GM21528 (cell line): ENCODE measurements around the gene RAMAC.
"Not testable (repeated sequence)": the region's sequence is repeated elsewhere in the genome, so short reads cannot be mapped to it uniquely, and the experiment has no call there.

Experiments
- ATAC-seq: cut with Tn5 transposase; IDR thresholded peaks from one replicate; pipeline ENCODE4 v1.9.1; 2021; ENCODE audit warnings: mild to moderate bottlenecking, moderate library complexity; ENCODE audit not compliant: unreplicated experiment, low FRiP score

The RAMAC gene

DNA sequence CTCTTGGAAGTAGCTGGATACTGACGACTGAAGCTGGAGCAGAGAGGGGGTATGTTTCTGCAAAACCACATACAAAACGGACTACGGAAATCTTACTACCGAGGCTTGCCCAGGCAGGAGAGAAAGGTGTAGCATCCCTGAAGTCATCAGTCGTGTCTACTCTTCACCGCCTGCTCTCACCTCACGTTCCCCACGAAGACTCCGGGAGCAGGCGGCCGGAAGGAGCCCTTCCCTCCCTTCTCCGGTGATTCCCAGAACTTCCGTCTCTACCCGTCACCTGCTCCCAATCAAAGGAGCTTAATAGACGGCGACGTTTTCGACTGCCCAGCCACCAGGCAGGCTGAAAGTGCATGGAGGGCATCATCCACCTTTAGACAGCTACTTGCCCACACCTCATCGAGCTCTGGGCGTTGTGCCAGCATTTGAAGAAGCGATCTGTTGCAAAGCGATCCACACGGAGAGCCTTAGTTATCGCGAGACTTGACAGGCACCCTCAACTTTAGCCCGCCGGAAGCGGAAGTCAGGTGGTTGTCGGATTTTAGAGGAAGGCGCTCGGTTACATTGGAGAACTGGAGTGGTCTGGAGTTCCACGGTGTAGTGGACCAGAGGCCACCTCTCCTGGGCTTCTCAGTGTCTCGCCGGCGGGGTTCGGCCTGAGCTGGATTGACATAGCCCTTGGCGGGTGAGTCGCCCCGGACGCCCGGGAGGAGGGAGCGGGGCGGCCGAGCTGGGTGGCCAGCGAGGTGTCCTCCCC is at the start of gene RAMAC:
Gene RAMAC (plus strand): TSS at position 523 of the 754 bp plus-strand sequence. CDS start 2,809 bp downstream, outside the sequence.
- ATAC-seq, result peak; percentile 97

DNA sequence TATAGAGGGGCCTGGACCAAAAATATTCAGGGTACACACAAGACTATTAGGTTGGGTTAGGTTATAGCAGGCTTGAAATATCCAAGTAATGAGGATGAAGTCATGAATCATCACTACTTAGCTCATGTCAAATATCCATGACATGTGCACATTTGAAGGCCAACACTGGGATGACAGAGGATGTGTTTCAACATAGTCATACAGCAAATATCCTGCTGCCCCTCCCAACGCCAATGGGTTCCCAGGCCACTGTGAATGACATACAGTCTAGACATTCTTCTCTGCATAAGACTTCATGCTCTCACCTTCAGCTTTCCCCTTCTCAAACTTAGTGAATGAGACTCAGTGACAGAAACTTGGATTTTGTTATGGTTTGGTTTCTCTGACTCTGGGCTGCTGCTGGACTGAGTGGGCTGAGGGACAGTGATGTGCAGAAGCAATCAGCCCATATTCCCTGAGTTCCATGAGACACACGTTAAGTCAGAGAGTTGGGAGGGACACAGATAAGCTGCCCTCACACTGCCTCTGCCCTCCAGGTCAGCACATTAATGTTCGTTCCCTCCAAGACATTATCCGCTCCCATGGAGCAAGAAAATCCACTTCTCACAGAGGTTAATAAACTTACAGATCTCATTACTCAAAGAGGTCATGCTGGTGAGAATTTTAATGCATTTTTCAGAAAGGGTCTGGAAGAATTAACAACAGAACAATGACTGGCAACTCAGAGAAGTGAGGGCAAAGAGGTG is 48.9 kb upstream of the RAMAC start:
- ATAC-seq, result no peak

DNA sequence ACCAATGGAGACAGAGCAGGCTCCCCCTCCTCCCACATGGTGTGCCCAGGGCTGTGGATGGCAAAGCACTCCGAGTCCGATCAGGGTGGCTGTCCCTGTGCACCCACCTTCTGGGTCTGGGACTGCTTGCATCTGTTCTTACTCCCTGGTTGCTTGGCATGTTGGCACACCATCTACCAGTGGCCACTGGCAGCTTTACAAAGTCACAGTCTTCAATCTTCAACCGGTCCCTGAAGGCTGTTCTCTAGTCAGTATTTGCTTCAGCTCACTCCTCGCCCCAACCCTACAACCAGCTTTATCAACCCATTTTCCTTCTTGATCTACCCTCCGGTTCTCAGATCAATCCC is 48.3 kb upstream of the RAMAC start:
- ATAC-seq, result no peak

DNA sequence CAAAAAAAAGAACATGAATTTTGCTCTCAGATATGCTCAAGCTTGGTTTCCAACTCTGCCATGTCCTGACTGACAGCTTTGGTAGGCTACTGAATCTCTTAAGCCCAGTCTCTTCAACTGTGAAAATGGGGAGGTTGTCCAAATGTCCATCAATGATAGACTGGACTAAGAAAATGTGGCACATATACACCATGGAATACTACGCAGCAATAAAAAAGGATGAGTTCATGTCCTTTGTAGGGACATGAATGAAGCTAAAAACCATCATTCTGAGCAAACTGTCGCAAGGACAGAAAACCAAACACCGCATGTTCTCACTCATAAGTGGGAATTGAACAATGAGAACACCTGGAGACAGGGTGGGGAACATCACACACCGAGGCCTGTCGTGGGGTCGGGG is 46.3 kb upstream of the RAMAC start:
- ATAC-seq, result not testable (repeated sequence)

DNA sequence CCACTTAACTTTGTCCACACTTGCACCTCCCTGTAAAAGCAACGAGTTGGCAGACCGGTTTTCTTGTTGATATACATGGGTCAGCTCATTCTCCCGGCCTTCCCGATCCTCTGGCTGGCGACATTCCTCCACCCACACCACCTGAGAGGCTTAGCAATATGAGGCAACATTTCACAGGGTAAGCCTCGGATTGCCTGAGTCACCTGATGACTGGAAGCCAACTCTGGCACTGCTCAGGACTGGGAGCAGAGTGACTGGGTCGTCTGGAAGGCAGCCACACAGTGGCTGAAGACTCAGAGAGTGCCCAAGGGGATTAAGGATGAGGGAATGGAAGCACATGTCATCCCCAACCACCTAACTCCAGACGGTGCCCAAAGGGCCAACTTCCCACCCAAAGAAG is 43.3 kb upstream of the RAMAC start:
- ATAC-seq, result no peak

DNA sequence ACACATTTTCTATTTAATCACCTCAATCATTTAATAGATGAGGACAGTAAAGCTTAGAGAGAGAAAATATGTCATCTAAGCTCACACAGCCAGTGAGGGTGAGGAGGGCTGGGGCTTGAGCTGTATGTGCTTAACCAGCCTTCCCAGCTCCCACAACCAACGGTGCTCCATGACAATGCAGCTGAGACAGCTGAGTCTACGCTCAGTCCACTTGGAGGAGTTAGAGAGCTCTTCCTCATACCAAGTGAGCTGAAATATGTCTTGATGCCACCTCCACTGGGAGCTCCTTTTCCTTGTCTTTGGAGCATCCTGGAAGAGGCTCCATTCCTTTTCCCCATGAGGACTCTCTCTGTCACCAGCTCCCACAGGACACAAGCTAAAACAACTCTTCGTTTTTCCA is 42.8 kb upstream of the RAMAC start:
- ATAC-seq, result no peak

DNA sequence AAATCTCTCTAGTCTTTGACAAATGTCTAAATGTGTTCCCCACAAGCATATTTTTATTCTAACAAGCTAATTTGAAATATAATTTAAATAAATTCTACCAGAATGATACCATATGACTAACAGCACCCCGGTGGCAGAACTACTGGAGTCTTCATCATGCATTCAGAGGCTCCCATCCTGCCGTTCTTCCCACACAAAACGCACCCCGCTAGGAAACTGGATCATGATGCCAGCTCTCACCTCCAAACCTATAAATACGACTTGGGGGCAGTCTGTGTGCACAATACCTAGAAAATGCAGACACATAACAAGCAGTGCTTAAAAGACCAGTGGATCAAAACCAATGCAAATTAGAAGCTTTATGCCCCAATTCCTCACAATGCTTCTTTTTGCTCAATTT is 42.0 kb upstream of the RAMAC start:
- ATAC-seq, result no peak

DNA sequence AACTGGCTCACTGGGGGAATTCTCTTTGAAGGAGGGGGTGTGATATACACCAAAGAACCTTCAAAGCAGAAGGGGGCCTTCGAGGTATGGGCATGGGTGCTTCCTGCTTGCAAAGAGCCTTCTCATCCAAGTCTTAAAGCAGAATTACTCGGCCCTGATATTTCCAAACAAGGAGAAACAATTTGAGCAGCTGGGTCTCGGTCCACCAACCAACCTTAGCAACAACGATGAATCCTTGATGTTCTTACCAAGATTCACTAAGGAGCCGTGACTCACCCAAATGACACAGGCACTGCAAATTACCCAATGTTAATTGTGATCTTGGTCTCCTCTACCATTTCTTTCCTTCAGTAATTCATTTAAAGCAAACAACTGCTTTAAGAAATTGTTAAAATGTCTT is 41.2 kb upstream of the RAMAC start:
- ATAC-seq, result no peak

DNA sequence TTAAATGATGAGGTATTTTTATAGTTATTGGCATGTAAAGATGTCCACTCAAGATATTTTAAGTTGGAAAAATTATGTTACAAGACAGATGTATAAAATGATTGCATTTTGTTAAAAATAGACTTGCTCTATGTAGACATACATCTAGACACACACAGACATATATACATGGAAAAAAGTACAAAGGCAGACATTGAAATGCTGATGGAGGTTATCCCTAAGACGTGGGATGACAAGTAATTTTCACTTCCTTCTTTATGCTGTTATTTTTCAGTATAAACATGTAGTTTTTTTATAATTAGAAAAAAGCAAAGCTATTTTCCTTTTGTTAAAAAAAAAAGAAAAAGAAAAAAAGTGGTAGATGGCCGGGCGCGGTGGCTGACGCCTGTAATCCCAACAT is 40.7 kb upstream of the RAMAC start:
- no peak for ATAC-seq

DNA sequence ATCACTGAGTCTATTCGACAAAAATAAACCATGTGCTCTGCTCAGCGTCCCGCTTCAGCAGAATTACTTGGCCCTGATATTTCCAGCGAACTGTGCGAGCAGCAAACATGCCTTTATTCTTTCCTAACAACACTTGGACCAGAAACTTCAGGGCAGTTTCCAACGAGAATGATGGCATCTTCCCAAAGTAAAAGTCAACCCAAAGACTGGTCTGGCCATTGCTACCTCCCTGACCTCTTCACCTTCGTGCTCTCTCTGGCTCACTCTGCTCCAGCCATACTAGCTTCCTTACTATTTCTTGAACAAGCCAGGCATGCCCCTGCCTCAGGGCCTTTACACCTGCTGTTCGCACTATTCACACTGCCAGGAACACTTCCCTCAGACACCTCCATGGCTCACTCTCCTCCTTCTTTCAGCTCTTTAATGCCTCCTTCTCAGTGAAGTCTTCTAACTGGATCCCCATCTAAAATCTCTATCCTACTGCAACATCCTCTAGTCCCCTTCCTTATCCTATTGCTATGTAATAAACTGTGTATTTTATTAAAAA is 39.8 kb upstream of the RAMAC start:
- no peak for ATAC-seq

DNA sequence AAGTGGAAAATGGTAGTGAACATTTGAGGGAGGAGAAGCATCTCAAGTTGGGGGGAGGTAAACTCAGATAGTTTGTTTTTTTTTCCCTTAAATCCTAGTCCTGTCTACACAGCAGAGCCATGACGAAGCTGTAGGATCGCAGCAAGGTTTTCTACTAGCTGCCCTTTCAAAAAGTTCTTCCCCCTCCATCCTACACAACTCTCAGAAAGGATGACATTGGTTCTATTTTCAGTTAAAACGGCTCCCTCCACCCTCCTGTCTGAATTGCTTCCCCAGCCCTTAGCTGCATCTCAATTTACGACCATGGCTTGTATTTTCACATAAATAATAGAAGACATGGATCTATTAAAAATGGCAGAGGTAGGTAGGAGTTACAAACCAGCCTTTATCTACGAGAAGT is 35.7 kb upstream of the RAMAC start:
- ATAC-seq, result no peak

DNA sequence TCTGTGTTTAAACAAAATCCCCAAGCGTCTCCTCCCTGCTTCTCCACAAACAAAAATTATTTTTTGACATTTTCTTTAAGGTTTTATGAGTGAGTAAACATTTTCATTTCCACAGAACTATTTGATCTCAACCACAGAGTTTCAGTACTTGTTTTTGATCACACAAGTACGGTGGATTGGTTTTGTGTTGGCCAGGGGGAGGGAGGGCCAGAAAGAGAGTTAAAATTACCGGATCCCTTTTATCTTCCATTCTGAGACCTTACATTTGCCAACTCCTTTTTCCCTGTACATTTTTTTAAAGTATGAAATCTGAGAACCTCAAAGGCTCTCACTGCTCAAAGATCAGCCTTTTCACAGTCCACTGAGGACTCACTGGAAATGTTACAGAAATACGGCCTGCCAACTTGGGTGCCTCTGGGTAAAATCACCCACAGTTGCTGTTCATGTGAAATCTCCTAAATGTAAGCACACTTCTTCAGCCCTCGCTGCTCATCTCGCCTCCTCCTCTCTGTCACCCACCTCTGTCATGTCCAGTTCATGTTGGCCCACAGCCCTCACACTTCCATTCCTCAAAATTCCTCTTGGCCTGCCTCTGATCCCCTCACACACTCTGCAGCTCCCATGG is 35.2 kb upstream of the RAMAC start:
- ATAC-seq, result peak; percentile 57

DNA sequence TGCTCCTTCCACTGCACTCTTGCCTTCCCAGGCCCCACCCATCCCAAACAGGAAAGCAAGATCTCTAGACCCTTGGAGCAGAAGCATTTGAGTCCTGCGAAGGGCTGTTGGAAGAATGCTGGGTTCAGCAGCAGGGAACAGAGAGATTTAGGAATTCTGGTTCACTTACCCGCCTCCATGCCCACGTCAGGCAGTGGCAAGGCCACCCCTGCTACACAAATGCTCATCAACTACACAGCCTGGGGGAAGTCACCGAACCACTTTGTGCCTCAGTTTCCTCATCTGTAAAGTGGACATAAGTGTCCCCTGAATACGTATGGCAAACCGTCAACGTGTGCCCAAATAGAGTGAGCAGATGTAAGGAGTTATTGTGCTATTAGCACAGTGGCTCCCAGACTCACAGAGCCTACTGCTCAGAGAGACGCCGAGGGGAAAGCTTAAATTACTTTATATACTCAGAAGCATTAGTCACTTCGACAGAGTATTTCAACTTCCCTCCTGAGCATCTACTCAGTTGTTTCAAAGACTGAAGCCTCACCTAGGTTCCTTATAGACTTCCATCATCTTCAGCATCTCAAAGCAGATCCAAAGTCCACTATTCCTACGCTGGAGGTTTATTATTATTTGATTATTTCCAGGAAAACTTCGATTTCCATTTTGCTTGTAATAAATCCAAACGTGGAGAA is 34.4 kb upstream of the RAMAC start:
- ATAC-seq, result no peak

DNA sequence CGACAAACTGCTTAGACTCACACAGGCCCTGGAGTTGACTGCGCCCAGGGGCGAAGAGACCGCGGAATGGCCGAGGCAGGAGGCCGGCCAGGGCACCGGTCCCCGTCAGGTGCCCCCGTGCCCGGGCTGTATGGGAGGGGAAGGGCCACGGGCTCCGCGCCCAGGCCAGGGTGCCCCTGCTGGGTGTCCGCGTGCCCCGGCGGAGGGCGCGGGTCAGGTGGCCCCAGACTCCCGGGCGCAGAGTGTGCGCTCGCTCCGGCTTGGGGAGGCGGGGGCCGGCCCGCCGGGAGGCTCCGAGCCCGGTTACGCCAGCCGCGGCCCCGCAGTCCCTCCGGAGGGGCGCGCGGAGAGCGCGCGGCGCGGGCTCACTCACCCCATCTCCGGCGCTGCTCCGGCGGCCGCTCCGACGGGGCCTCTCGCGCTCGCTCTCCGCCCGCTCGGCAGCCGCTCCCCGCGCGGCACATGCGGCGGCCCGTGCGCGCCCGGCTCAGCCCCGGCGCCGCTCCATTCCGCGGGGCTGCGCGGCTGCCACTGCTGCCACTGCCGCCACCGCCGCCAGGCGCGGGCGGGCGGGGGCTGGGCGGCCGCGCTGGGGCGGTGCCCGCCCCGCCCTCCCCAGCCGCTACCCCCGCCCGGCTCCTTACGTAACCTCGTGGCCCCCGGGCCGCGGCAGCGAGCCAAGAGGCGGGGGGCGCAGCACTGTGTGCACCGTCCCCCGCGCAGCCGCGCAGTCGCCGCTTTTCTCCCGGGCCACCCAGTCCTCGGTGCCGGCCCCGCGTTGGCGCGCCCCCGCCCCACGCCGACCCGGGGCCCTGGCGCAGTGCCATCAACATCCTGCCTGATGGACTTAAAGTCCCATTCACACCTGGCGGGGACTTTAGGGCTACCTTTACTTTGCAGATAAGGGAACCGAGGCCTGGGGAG is 33.6 kb upstream of the RAMAC start, which contains the start of gene HOMER2:
Gene HOMER2 (minus strand): TSS at position 563 of the 924 bp plus-strand sequence. CDS start 185 bp downstream, at position 378.
- ATAC-seq, result no peak

DNA sequence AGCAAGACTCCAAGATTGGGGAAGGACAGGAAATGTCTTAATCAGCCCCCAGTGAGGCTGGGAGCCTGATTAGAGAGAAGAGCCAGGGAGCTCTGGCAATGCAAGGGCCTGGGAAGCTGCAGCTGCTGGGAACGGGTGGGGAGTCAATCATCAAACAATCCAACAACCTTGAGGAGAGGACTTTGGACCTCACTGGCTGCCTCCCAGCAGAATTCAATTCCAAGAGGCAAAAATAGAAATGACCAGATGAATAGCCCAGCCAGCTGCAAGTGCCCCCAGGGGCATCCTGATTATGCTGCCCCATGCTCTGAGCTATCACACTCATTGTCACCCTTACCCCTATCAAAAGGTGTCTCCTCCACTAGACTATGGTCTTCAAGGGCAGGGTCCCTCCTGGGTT is 27.4 kb upstream of the RAMAC start:
- ATAC-seq, result no peak

DNA sequence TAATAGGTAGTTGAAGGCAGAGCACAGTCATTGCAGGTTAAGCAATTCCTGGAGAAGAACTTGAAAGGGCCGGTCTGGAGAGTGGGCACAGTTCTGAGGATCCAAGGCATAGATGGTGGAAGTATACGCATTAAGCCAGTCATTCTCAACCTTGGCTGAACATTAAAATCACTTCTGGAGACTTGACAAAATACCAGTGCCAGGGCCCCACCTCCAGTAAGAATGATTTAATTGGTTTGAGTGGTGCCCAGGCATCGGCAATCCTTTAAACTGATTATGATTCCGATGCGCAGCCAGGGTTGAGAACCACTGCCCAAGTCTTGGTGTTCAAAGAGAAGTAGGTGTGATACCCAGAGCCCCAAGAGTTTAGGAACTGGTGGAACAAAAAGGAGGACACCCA is 26.6 kb upstream of the RAMAC start:
- no peak for ATAC-seq

DNA sequence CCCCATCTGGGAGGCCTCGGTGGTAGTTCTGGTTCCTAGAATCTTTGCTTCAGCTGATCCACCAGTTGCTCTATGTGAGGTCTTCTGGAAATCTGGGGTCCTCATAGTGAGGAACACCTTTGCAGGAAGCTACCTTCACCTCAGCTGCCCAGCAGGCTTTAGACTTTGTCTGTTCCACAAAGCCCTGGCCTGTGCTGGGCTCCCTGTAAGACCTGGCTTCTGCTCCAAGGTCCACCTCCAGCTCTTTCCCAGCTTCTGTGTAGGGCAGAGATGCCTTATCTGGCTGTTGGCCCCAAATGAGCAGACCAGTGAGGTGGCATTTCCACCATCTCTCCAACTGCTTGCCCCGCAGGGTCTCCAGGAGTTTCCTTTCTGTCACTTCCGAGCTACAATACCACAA is 25.2 kb upstream of the RAMAC start:
- no peak for ATAC-seq

DNA sequence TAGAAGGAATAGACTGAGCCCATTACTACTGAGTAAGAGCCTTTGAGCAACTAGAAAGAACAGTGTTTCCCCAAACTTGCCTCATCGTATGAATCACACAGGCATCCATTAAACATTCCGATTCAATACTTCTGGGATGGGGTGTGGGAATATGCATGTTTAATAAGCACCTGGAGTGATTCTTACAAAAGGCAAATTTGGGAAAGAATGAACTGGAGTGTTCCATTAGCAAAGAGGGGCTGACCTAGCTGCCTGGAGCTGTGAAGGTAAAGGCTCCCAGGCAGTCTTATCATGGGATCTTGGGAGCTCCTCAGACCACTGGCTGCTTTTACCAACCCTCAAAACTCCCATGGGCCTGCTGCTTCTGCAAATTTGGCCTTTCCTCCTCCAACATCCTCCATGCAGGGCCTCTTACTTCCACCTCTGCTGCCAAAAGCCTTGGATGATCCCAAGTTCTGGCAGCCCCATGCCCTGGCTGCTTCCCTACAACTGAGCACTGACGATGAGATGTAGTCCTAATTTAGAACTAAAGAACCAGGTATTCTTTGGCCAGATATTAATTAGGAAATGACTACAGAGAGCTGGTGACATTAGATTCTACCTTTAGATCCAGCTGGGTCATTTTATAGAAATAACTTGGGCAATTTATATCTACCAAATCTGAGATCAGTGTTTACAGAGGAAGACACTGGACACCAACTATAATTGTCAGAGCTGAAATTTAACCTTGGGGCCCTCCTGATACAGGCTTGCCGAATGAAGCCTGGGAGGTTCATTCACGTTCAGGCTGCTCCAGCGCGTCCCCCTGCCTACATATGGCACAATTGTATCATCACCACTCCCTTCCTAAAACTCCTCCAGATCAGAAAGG is 22.3 kb upstream of the RAMAC start:
- no peak for ATAC-seq

DNA sequence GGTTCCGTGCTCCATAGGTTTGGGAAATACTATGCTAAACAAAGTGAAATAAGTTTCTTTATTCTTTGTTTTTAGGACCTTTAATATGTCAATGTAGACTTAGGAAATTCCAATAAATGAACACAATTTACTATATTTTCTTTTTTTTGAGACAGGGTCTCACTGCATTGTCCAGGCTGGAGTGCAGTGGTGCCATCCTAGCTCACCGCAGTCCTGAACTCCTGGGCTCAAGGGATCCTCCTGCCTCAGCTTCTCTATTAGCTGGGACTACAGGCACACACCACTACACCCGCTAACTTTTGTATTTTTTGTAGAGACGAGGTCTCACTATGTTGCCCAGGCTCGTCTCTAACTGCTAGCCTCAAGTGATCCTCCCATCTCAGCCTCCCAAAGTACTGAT is 21.1 kb upstream of the RAMAC start:
- ATAC-seq, result no peak
